BJ (cell line): ENCODE data around the gene SORL1. TPM values are rescaled to one million over a fixed set of nuclear protein-coding genes. Genes with fewer than 3 reads are reported as not detected.

Source experiments
- CTCF ChIA-PET: fragments of 350-600 bp; formaldehyde crosslinking; extraction: SDS; loops from one replicate; lab custom pipeline; 2021; ENCODE audit warnings: antibody characterized with exemption, inconsistent platforms; lab: Yijun Ruan, JAX
- POLR2A ChIA-PET: fragments of 300-600 bp; sonication (Branson Sonifier 250); formaldehyde crosslinking; extraction: SDS; loops from one replicate; lab custom pipeline; 2021; ENCODE audit warnings: antibody characterized with exemption; lab: Charles Lee
- DNase-seq: peaks from one replicate; pipeline ENCODE4 v3.0.0-alpha.2; 2011; ENCODE audit warnings: low read depth
- H3K27me3 ChIP-seq: 2 replicates; pipeline ENCODE4 v1.6.0; 2011; ENCODE audit warnings: low read length; ENCODE audit not compliant: control insufficient read depth, insufficient read depth
- H3K36me3 ChIP-seq: 2 replicates; pipeline ENCODE4 v1.5.1; 2011; ENCODE audit warnings: low read length; ENCODE audit not compliant: control insufficient read depth, insufficient read depth
- H3K4me3 ChIP-seq: 2 replicates; pipeline ENCODE4 v1.5.1; 2011; ENCODE audit warnings: low read depth, mild to moderate bottlenecking, control low read depth, low read length
- CTCF ChIP-seq: IDR thresholded peaks from 2 replicates; pipeline ENCODE4 v1.5.1; 2011; ENCODE audit warnings: low read depth, mild to moderate bottlenecking, control low read depth, inconsistent platforms, low read length, moderate library complexity; ENCODE audit not compliant: insufficient read depth
- polyA plus RNA-seq: library from polyadenylated mRNA; depleted of rRNA; stranded (reverse); fragments of >200 nt; gene quantifications from 2 replicates; pipeline ENCODE4 v1.2.3, GENCODE V29; 2011

SORL1 gene
- polyA plus RNA-seq, 1 experiment: 1.4 TPM

- TF ChIP-seq CTCF: no peak
- Histone ChIP-seq H3K36me3 (no peaks in the 10 kb centered on the region), H3K27me3 (peaks cover 10% of the 10 kb centered on the region), H3K4me3 (no peak overlapping the region)
- DNase-seq: no peak
- ChIA-PET POLR2A (no interaction called here), CTCF (no interaction called here)
These were observed 15.0 kb upstream of the SORL1 start for GRCh38 chr11:121437018-121437685.

- no peak for TF ChIP-seq CTCF
- no peaks in the 10 kb centered on the region for H3K36me3 ChIP-seq
- CTCF ChIA-PET: no interaction called here
- H3K4me3 ChIP-seq: no peak overlapping the region
- H3K27me3 ChIP-seq: peaks cover 10% of the 10 kb centered on the region
- POLR2A ChIA-PET: no interaction called here
- no peak for DNase-seq
These were observed 14.4 kb upstream of the SORL1 start for GRCh38 chr11:121437686-121438078.

GRCh38 chr11:121439337-121439736, 12.8 kb upstream of the SORL1 start:
- TF ChIP-seq CTCF: no peak
- no peak for DNase-seq
- peaks cover 12% of the 10 kb centered on the region for H3K27me3 ChIP-seq
- no peaks in the 10 kb centered on the region for H3K36me3 ChIP-seq
- POLR2A ChIA-PET: no interaction called here
- no peak overlapping the region for H3K4me3 ChIP-seq
- CTCF ChIA-PET: no interaction called here

- no peak for DNase-seq
- no peak overlapping the region for H3K4me3 ChIP-seq
- CTCF ChIA-PET: no interaction called here
- no peak for TF ChIP-seq CTCF
- H3K36me3 ChIP-seq: no peaks in the 10 kb centered on the region
- peaks cover 12% of the 10 kb centered on the region for H3K27me3 ChIP-seq
- POLR2A ChIA-PET: no interaction called here
These were observed 12.4 kb upstream of the SORL1 start for GRCh38 chr11:121439759-121440158.

- ChIA-PET POLR2A (no interaction called here), CTCF (no interaction called here)
- H3K36me3 ChIP-seq: no peaks in the 10 kb centered on the region
- DNase-seq: no peak
- no peak for TF ChIP-seq CTCF
- H3K27me3 ChIP-seq: peaks cover 6% of the 10 kb centered on the region; the same call in 1 of the 2 replicates
- no peak overlapping the region for H3K4me3 ChIP-seq
These were observed 10.6 kb upstream of the SORL1 start for GRCh38 chr11:121441521-121441920.
